Epithelial cell of prostate (primary cell): Measurements from ENCODE around the gene BANP.
"Not testable (repeated sequence)": the region's sequence is repeated elsewhere in the genome, so short reads cannot be mapped to it uniquely, and the experiment has no call there.

Source experiments
- DNase-seq: peaks from one replicate; pipeline ENCODE4 v3.0.0-alpha.2; 2011; ENCODE audit warnings: low read depth, low spot score
- H3K27ac ChIP-seq: fragments of 450-650 bp; 2 replicates; pipeline ENCODE4 v1.5.1; 2017; ENCODE audit warnings: mild to moderate bottlenecking

Gene BANP

GRCh38 chr16:87961623-87962022, 10.4 kb downstream of the BANP start:
- H3K27ac ChIP-seq, result no peak overlapping the region
- DNase-seq, result no peak

- H3K27ac ChIP-seq, result peak overlapping the region; percentile 75
- no peak for DNase-seq
These were observed 12.2 kb downstream of the BANP start for GRCh38 chr16:87963400-87963799.

- peak overlapping the region; percentile 75 for H3K27ac ChIP-seq
These were observed 12.9 kb downstream of the BANP start for GRCh38 chr16:87964049-87964659.

GRCh38 chr16:87965417-87965816, 14.2 kb downstream of the BANP start:
- no peak for DNase-seq
- no peak overlapping the region for H3K27ac ChIP-seq

More at GRCh38 chr16:87964049-87964659, 12.9 kb downstream of the BANP start:
- DNase-seq, result no peak

- peak overlapping the region; percentile 28 for H3K27ac ChIP-seq
- no peak for DNase-seq
These were observed 14.9 kb downstream of the BANP start for GRCh38 chr16:87966064-87966645.

- H3K27ac ChIP-seq, result peak overlapping the region; percentile 28
- DNase-seq, result no peak
These were observed 15.5 kb downstream of the BANP start for GRCh38 chr16:87966685-87967185.

- H3K27ac ChIP-seq, result no peak overlapping the region
- no peak for DNase-seq
These were observed 17.3 kb downstream of the BANP start for GRCh38 chr16:87968541-87968940.

GRCh38 chr16:87970186-87970585, 19.0 kb downstream of the BANP start:
- peak overlapping the region; percentile 1 for H3K27ac ChIP-seq
- no peak for DNase-seq

GRCh38 chr16:87971933-87972332, 20.7 kb downstream of the BANP start:
- H3K27ac ChIP-seq, result no peak overlapping the region
- DNase-seq, result no peak

- DNase-seq, result no peak
- H3K27ac ChIP-seq, result peak overlapping the region; percentile 8
These were observed 22.5 kb downstream of the BANP start for GRCh38 chr16:87973717-87974116.

GRCh38 chr16:87974178-87974577, 22.9 kb downstream of the BANP start:
- no peak overlapping the region for H3K27ac ChIP-seq
- DNase-seq, result no peak

GRCh38 chr16:87976665-87977064, 25.4 kb downstream of the BANP start:
- DNase-seq, result no peak
- H3K27ac ChIP-seq, result no peak overlapping the region

- DNase-seq, result no peak
- no peak overlapping the region for H3K27ac ChIP-seq
These were observed 26.9 kb downstream of the BANP start for GRCh38 chr16:87978127-87978526.

- no peak for DNase-seq
- no peak overlapping the region for H3K27ac ChIP-seq
These were observed 28.1 kb downstream of the BANP start for GRCh38 chr16:87979352-87979751.

GRCh38 chr16:87979911-87980630, 28.8 kb downstream of the BANP start:
- not testable (repeated sequence) for DNase-seq, H3K27ac ChIP-seq

GRCh38 chr16:87981376-87981775, 30.1 kb downstream of the BANP start:
- H3K27ac ChIP-seq, DNase-seq: not testable (repeated sequence)

GRCh38 chr16:87982581-87983041, 31.4 kb downstream of the BANP start:
- no peak overlapping the region for H3K27ac ChIP-seq
- DNase-seq, result no peak

- not testable (repeated sequence) for H3K27ac ChIP-seq, DNase-seq
These were observed 32.0 kb downstream of the BANP start for GRCh38 chr16:87983072-87983736.

- DNase-seq, result peak; percentile 16
- H3K27ac ChIP-seq, result peak overlapping the region; percentile 32
These were observed 32.5 kb downstream of the BANP start for GRCh38 chr16:87983737-87984097.

- peak overlapping the region; percentile 32 for H3K27ac ChIP-seq
- DNase-seq, result not testable (repeated sequence)
These were observed 32.9 kb downstream of the BANP start for GRCh38 chr16:87984180-87984579.
